Loucy (cell line): ENCODE data around the gene DIP2A.

Source experiments
- EZH2phosphoT487 ChIP-seq: fragments of 200-600 bp; IDR thresholded peaks from 2 replicates; pipeline ENCODE4 v1.6.1; 2018; ENCODE audit warnings: antibody characterized with exemption, mild to moderate bottlenecking, moderate library complexity, borderline replicate concordance
- TF ChIP-seq, protein P1 (sequence below): fragments of 200-600 bp; sonication (generic); conservative IDR thresholded peaks from 2 replicates; pipeline ENCODE4 v1.5.1; 2014; ENCODE audit warnings: mild to moderate bottlenecking, antibody characterized with exemption, low read length

GRCh38 chr21:46436621-46437020, 22.1 kb upstream of the DIP2A start:
- no peak for TF ChIP-seq EZH2phosphoT487
- TF ChIP-seq, protein P1, sequence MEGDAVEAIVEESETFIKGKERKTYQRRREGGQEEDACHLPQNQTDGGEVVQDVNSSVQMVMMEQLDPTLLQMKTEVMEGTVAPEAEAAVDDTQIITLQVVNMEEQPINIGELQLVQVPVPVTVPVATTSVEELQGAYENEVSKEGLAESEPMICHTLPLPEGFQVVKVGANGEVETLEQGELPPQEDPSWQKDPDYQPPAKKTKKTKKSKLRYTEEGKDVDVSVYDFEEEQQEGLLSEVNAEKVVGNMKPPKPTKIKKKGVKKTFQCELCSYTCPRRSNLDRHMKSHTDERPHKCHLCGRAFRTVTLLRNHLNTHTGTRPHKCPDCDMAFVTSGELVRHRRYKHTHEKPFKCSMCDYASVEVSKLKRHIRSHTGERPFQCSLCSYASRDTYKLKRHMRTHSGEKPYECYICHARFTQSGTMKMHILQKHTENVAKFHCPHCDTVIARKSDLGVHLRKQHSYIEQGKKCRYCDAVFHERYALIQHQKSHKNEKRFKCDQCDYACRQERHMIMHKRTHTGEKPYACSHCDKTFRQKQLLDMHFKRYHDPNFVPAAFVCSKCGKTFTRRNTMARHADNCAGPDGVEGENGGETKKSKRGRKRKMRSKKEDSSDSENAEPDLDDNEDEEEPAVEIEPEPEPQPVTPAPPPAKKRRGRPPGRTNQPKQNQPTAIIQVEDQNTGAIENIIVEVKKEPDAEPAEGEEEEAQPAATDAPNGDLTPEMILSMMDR, result no peak
